ENCODE measurements around the gene GAK.

DNA sequence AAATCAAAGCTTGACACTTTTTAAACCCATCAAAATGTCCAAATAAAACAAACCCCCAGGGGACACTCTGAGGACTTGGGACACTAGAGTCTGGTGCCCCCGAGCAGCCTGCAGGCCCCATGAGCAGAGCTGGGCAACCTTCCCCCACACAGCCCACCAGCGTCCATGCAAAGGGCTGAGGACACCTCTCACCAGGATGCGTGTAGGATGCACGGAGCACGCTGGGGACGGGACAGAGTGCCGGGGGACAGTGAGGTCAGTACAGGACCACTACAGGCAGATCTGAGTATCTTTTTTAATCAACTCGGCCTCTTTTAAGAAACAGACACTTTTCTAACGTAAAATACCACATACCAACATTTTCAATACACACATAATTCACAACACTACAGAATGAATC is 6.9 kb downstream of the GAK start:
- TF ChIP-seq CTCF (IDR thresholded peaks at IDR 0.05; ENCODE audit: insufficient read depth, low read depth, low read length) (no peak), EZH2 (IDR thresholded peaks at IDR 0.05; ENCODE audit: insufficient read depth, low read length) (no peak)

Measured in astrocyte (in vitro differentiated cells and primary cell).